HG03469 (cell line): ENCODE measurements around the gene ASTL.
A peak's percentile ranks its signal among the peaks of the same experiment; 100 is the strongest.

ENCODE experiments used
- ATAC-seq: cut with Tn5 transposase; IDR thresholded peaks from one replicate; pipeline ENCODE4 v1.9.1; 2021; ENCODE audit warnings: mild to moderate bottlenecking, moderate library complexity, moderate number of reproducible peaks; ENCODE audit not compliant: unreplicated experiment

The ASTL gene

DNA sequence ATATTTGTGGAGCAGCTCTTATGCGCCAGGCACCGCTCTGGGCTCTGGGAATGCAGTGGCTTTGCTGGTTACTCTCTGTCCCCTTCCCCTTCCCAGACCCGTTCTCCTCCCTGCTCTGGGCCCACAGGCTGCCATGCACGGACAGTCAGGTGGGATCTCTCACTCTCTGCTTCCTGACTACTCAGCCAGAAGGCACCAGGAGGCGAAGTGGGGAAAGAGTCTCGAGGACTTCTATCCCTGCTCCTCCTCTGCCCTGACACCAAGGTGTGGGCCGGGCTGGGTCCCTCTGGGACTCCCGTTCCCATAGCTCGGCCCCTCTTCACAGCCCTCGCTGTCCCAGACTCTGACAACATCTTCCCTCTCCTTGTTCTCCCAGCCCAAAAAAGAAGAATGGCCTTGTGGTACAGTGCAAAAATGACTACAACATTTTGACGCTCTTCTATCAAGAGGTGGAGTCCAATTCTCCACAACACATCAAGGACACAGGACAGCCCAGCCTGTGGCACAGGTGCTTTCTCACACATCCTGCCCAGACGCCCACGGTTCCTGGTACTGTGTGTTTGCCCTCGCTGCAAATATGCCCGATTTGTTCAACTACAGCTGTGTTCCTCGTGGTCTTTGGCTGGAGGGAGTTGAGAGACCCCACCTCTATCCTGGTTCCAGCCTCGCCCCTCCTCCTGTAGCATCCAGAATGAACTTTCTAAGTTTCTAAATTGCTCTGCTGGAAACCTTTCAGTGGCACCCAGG lies 21.0 kb upstream of the ASTL start:
- no peak for ATAC-seq

DNA sequence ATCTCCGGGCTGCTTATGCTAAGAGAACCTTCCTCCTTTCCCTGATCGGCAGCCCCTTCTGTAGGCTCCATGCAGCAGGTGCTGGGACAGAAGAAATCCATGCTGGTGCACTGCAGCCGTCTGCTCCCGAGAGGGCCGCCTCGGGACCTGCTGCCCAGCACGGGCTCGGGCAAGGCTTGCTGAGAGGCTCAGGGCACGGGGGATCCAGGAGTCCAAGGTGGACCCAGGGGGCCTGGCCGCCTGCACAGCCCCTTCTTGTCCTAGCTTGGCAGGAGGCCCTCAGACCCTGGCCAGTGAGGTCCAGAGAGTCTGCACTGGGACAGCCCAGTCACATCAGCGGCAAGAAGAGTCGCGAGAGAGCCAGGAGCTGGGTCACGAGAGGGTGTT lies 20.2 kb upstream of the ASTL start:
- no peak for ATAC-seq

DNA sequence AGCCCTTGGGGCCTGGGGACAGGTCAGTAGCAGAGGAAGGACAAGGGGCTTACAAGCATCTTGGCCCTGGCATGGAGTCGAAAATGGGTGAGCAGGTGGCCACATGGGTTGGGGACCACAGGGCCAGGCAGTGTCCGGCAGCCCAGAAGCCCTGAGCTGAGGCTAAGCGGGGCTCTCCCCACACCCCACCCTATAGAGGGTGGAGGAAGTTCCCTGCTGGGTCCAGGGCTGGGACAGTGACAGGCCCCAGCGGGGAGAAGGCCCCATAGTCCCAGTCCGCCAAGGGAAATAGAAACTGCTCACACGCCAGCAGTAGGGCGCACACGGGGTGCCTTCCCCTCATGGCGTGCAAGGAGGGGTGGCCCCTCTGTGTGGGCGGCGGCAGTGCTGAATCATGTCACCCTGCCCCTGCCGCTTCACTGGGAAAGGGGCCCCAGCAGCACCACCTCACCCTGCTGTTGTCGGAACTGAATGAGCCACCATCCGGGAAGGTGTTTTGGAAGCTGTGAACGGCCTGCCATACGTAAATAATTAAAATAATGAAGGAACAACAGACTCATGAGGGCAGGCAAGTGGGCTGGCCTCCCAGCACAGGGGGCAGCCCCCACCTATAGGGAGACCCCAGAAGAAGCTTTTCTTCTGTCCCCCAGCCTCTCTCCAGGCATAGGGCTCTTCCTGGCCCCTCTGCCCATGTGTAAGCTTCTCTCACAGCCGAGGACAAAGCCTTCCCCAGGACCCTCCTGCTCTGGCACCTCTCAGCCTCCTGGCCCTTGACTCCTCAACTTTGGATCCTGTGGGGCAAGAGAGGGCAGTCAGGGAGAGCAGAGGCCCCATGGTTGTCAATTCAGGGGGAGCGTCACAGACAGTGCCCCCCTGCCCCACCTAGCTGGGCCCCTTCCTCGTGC lies 19.6 kb upstream of the ASTL start:
- ATAC-seq, result peak; percentile 39

DNA sequence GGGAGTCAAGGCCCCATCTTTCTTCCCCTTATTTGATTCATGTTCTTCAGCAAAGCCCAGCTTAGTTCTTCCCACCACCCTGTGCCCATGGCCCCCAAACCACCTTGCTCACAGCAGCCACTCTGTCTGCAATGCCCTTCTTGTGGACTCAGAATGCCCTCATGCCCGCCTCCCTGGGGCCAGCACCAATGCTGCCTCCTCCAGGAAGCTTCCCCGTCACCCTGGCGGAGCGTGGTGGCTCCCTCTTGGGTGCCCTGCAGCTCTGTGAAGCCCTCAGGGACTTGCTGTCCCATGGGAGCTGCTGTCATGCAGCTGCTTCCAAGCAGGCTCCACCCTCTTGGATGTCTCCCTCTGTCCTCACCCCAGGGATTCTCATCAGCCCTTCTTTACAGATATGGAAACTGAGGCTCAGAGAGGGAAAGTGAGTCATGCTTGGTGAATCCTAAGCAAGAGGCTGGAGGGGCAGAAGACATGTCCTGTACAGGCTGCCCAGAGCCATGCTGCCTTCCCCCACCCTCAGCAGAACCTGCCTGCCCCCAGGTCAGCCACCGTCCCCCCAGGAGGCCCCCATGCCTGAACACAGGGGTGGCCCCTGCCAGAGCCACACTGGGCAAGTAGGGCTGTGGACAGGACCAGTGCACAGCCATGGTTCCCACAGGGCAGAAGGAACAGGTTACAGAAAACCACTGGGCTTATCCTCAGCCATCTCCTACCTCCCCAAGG lies 18.8 kb upstream of the ASTL start:
- ATAC-seq, result no peak

DNA sequence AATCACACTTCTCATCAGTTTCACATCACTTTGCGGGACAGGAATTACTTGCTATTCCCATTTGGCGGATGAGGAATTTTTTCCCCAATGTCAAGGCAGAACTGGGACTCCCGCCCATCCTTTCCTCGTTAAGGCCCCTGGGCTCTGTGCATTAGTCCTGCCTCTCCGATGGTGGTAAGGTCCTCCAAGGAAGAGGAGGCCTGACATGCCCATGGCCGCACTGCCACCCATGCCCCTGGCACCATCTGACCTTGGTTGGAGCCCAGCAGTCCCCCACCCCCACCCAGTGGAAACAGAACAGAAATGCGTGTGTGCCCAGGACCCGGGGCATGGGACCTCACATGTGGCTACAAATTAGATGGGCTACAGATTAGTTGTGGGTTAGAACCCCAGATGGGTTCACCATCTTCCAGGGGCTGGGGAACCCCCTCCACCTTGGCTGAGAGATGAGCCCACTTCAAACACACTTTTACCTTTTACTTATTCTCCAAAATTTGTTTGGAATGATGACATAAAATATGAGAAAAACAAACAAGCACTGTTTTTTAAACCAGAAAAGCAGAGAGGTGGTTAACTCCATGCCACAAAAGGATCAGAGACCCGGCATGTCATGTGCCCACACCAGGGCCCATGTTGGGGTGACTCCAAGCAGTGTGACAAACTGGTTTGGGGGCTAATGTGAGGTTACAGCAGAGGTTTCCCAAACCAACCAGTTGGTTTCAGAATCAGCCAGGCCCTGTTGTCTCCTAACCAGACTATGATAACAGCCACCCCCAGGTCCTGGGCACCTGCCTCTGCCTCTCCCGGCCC lies 17.9 kb upstream of the ASTL start:
- ATAC-seq, result no peak

DNA sequence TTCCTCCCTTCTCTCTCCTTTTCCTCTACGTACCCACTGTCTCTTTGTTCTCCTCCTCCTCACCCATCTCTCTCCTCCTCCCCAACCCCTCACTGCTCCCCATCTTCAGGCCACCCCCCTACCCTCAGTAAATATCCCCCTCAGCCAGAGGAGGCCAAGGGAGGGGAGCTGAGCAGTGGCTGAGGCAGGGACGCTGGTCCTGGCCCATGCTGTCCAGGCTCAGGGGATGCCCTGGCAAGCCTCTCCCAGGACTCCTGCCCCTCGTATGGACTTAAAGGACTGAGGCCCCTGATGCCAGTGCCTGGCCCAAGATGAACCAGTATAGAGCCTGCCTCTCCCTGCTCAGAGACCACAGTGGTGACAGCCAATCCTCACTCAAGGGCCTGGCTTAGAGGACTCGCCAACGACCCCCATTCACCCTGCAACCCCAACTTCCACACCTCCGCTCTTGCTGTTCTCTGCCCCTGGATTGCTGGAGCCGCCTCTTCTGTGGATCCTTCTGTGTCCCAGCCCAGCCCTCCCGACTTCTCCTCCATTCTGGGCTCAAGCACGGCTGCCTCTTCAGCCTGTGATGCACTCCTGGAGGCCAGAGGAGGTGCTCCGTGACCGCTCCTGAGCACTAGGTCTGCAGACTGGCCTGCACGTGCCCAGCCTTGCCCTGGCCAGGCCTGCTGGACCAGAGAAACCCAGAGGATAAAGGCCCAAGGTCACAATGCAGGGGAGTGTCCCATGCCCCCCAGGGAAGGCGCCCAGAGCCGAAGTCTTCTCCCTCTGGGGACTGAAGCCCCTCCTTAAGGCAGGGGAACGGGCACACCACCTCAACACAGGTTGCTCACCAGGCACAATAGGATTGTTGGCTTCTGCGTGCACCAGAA lies 16.4 kb upstream of the ASTL start:
- no peak for ATAC-seq

DNA sequence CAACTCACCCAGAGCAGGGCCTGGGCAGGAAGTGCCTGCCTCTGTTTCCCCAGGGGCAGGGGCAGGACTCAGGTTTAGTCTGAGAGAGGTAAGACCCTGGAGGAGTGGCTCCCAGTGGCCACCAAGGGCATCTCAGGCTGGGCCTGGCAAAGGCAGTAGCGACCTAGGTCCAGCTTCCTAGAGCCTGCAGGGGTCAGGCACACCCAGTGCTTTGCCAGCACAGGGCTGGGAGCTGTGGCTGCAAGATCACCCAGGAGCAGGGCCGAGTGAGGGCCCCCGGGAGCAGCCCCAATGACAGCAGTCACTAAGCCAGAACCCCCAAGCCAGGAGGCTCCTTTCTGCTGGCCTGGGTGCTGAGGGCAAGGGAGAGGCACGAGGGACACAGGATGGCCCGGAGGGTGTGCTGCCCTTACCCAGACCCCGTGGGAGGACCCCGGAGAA lies 15.7 kb upstream of the ASTL start:
- ATAC-seq, result no peak

DNA sequence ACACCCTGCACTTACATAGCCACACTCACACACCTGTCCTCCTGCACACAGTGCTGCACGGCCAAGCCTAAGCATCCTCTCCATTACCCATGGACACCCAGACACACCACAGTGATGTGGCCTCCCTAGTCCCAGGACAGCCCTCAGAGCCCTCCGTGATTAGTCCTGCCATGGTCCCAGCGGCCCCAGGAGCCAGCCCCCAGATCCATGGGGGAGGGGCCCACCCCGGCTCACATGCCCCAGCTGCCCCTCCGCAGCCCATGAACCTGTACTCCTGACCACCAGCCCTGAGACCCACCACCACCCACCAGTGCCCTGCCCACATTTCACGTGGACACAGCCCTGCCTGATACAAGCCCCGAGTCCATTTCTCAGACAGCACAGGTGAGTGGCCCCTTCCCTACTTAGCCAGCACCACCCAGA lies 15.0 kb upstream of the ASTL start:
- no peak for ATAC-seq

DNA sequence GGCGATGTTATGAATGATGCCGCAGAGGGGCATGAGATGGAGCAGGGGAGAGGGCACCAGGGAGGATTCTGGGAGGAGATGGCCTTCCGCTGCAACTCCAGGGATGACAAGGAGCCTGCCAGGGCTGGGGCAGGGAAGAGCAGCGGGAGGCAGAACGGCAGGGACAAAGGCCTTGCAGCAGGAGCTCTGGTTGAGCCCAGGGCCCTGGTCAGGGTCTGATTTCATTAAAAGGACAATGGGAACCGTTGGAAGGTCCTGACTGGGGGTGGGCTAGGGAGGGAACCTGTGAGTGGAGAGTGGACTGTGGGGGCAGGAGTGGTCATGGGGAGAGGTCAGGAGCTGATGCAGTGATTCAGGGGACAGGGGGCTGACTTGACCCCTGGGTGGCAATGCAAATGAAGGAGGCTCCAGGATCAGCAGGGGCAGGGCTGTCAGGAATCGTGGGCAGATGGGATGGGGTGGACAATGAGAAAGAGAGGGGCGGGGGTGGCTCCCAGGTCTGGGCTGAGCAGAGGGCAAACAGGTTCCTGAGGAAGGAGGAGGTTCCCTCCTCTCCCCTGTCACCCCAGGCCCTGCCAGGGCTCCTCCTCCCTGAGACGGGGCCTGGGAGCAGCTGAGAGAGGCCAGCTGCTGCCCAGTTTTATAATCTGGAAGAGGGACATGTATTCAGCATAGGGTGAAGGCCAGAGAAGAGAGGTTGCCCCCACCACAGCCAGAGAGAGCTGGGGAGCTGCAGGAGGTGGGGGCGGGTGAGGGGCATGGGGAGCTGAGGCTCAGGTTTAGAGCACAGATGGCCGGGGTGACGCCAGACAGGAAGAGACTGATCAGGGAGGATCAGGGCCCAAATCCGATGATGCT lies 14.2 kb upstream of the ASTL start:
- ATAC-seq, result no peak

DNA sequence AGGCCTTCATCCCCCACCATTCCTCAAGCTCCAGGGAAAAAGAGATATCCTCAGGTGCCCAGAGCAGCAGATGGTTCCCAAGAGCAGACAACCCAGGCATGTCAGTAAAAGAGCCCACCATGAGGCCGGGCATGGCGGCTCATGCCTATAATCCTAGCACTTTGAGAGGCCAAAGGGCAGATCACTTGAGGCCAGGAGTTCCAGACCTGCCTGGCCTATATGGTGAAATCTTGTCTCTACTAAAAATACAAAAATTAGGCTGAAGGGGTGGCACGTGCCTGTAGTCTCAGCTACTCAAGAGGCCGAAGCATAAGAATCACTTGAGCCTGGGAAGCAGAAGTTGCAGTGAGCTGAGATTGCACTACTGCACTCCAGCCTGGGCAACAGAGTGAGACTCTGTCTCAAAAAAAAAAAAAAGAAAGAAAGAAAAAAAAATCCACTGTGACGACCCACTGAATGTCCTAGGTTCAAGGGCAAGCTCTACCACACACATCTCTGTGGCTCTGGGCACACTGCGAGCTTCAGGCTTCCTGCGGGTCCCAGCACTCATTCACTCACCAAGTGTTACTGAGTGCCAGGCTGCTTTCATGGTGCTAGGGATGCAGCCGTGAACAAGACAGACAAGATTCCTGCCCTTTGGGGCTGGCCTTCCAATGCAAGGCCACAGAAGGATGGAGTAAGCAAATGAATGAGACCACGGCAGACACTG lies 13.4 kb upstream of the ASTL start:
- ATAC-seq, result no peak

DNA sequence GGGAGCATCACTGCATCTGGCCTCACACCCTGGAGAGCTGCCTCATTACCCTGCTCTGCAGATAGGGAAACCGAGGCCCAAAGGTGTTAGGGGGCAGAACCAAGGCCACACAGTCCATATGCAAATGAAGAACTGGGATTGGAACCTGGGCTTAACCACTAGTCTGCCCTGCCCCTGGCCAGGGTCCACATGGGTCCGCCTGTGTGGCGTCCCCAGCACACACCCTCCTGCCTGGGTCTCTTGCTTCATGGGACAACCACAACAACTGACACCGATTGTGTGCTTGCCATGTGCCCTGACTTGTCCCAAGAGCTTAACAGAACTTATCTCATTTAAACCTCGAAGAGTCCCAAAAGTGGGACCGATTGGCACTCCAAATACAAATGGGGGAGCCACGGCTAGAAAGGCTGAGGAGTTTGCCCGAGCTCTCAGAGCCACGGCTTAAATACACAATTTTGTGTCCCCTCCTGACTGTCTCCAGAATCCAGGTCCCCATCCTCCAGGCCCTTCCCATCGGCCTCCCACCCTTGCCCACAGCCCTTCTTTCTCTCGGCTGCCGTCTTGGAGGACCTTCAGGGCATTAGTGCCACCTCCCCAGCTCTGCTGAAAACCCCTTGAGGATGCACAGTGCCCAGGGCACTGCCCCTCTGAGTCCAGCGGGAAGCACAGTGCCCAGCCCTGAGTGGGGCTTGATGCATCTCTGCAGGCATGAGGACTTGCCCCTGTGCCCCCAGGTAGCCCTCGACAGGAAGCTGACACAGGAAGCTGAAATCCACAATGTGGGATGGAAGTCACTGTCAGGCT lies 12.7 kb upstream of the ASTL start:
- no peak for ATAC-seq

DNA sequence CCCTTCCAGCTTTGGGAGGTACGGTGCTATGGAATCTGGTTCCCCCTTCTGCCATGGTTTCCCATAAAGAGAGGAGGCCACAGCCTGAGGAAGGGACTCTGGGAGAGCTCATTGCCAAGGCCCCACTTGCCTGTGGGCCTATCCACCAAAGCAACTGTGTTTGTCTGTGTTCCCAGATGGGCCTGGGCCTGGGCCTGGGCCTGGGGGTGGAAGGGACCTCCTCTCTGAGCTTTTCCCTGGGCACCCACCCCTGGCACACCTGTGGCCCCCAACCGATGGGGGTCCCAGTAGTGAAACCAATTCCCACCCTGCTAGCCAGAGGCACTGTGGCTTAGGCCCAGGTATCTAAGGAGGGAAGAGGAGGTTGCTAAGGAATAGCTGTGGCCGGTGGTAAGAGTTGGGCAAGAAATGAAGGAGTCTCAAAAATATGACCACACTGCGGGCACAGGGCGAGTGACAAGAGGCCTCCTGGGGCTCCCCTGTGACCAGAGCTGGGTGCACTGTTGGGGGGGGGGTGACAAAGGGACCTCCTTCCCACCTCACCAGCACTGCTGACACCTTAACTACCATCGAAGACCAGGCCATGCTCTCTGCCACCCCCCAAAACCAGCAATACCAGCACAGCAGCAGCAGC lies 11.8 kb upstream of the ASTL start:
- no peak for ATAC-seq

DNA sequence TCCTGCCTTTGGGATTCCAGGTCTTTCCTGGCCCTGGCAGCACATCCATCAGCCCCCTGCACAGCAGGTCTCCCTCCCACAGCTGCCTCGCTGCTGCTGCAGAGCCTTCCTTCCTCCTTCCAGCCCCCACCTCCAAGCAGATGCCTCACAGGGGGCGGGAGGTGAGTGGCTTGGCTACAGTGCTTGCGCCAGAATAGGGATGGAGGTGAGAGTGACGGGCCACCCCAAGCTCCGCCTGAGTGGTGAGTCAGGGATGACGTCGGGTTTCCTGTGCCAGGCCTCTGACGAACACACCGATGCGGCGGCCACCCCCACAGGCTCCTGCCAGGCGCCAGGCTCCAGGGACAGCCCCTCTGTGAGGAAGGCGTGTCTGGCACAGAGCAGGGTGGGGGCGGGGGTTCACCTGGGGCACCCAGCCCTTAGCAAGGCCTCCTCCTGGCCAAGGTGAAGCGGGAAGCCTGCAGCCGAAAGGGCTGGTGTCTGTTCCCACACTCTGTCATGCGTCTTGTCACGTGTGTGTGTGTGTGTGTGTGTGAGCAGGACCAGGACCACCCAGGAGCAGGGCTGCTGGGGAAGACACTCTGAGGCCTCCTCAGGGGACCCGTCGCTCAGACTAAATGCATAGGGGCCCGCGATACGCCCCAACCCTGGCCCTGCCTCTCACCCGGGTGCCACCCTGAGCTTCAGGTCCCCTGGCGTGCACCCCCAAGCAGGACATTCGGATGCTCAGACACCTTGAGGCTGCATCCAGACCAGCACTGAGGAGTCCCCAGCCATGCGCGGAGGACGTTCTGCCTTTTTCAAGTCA lies 10.3 kb upstream of the ASTL start:
- peak; percentile 25 for ATAC-seq

DNA sequence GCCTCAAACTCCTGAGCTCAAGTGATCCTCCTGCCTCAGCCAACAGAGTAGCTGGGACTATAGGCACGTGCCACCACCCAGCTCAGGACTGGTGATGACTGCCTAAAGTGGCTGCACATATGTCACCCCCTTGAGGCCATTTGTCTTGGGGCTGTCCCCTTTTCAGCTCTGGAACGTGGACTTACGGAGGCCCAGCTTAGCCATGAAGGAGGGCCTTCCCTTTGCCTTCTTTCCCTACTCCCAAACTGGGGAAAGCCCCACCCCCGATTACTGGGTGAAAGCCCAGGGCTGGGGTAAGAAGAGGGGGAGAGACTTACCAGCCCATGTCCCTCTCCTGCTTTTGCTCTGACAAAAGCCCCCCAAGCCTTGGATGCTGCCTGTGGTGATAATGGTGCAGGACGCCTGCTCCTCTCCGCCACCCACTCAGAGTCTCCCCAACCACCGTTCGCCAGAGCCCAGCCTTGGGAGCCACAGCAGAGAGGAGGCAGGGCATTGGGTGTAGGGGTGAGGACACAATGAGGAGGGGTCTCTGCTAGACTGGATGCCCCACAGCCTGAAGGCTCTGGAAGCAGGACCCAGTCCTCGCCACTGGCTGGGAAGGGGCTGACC lies 9.4 kb upstream of the ASTL start:
- no peak for ATAC-seq

DNA sequence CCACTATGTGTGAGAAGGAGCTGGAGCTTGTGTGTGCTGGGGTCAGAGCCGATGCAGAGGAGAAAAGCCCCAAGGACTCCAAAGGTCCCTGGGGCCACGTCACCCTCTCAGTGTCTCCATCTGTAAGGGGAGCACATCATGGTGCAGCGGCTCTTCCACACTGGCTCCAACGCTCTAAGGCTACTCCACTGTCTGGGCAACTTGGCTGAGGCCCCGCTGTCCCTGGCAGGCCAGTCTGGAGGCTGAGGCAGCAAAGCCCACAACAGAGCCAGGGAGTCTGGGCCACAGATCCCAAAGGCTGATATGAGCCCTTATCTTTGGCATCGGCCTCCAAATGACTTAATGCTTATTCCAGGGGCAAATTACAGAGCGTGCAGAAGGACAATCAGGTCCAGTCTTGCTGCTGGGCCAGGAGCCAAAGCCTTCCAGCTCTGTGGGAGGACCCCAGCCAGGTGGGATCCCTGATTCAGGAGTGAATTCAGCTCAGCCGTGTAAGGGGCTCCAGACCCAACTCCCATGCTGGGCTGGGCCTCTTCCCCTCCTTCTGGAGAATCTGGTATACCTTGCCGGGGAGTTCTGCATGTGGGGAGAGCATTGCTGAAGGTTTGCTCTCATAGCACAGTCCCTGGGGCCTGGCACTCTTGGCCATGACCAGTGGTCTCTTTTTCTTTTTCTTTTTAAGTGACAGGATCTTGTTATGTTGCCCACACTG lies 8.7 kb upstream of the ASTL start:
- ATAC-seq, result no peak
